Skeletal muscle tissue (tissue), 4 donors: ENCODE measurements around the gene CUL3. TPM values are rescaled to one million over a fixed set of nuclear protein-coding genes. Genes with fewer than 3 reads are reported as not detected.
"Not testable (repeated sequence)": the region's sequence is repeated elsewhere in the genome, so short reads cannot be mapped to it uniquely, and the experiment has no call there.

ENCODE experiments used
- H3K27ac ChIP-seq: one replicate; pipeline ENCODE4 v1.7.0; 2013; ENCODE audit warnings: mild to moderate bottlenecking, low read depth, low read length, inconsistent platforms
- H3K27me3 ChIP-seq, 3 donors: one replicate each; pipeline ENCODE4 v1.7.0; 2013; ENCODE audit warnings: low read length in 3 of 3; ENCODE audit not compliant: control insufficient read depth in 3 of 3, insufficient read depth in 3 of 3
- H3K36me3 ChIP-seq, 3 donors: one replicate each; pipeline ENCODE4 v1.7.0; 2013; ENCODE audit warnings: low read length in 3 of 3; ENCODE audit not compliant: control insufficient read depth in 3 of 3, insufficient read depth in 3 of 3
- H3K4me1 ChIP-seq, 3 donors: one replicate each; pipeline ENCODE4 v1.7.0; 2013; ENCODE audit warnings: low read length in 3 of 3, mild to moderate bottlenecking in 3 of 3; ENCODE audit not compliant: control insufficient read depth in 3 of 3, insufficient read depth in 3 of 3
- H3K4me3 ChIP-seq, 3 donors: one replicate each; pipeline ENCODE4 v1.7.0; 2013; ENCODE audit warnings: low read length in 3 of 3
- H3K9ac ChIP-seq, 3 donors: one replicate each; pipeline ENCODE4 v1.7.0; 2013; ENCODE audit warnings: low read length in 3 of 3, mild to moderate bottlenecking in 3 of 3, moderate library complexity in 2 of 3, low read depth in 1 of 3
- H3K9me3 ChIP-seq, 3 donors: one replicate each; pipeline ENCODE4 v1.7.0; 2013; ENCODE audit warnings: low read length in 3 of 3; ENCODE audit not compliant: control insufficient read depth in 3 of 3
- total RNA-seq: library from RNA; depleted of rRNA; stranded (reverse); fragments of >200 nt; gene quantifications from one replicate; pipeline ENCODE4 v1.2.3, GENCODE V29; 2014
- donor health status: Osteomylitis.

The CUL3 gene
- total RNA-seq, 1 donor from 2014 or later, result 82.5 TPM

DNA sequence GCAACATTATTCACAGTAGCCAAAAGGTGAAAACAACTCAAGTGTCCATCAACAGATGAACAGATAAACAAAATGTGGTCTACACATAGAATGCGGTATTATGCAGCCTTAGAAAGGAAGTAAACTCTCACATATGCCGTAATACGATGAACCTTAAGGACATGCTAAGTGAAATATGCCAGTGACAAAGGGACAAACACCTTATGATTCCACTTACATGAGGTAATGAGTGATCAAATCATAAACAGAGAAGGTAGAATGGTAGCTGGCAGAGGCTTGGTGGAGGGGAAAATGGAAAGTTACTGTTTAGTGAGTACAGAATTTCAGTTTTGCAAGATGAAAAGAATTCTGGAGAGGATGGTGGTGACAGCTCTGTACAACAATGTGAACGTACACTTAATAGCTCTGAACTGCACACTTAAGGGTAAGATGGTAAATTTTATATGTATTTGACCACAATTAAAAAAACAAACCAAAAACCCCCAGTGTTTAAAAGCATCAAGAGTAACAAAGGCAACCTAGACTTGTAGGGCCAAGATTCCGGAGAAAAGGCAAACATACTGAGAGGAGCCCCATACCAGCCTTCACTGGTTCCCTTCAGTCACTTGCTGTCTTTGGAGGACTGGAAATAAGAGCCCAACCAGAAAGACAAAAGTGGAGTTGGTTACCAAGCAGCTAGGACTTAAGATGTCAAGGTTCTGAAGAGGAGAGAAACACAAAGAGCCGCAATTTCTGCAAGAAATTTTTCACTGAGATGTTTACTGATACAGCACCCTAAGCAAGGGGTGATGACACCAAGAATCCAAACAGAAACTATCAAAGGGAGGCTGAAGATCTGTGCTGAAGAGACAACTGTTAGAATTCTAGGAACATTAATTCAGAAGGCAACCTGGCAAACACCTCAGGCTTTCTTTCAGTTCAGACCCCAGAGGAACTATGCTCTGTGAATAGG, 61.3 kb downstream of the CUL3 start:
- H3K27me3 ChIP-seq, result no peaks in the 10 kb centered on the region
- peaks cover 11 to 26% (median 15%) of the 10 kb centered on the region in 3 donors for H3K4me1 ChIP-seq
- H3K27ac ChIP-seq, result no peak overlapping the region
- H3K9me3 ChIP-seq, result no peaks in the 10 kb centered on the region
- no peak overlapping the region for H3K9ac ChIP-seq
- peak overlapping the region in 1 of 3 donors; percentile 3 for H3K4me3 ChIP-seq
- no peaks in the 10 kb centered on the region for H3K36me3 ChIP-seq

DNA sequence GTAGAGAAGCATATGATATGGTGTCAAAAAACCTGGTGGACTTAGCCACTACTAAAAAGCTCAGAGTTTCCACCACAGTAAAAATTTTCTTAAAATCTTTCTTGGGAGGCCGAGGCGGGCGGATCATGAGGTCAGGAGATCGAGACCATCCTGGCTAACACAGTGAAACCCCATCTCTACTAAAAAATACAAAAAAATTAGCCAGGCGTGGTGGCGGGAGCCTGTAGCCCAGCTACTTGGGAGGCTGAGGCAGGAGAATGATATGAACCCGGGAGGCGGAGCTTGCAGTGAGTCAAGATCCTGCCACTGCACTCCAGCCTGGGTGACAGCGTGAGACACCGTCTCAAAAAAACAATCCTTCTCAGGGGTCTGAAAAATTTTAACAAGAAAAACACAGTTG, 62.7 kb downstream of the CUL3 start:
- not testable (repeated sequence) for H3K27me3 ChIP-seq, H3K4me3 ChIP-seq, H3K9ac ChIP-seq, H3K27ac ChIP-seq, H3K9me3 ChIP-seq, H3K36me3 ChIP-seq
- peaks cover 11 to 24% (median 15%) of the 10 kb centered on the region in 3 donors for H3K4me1 ChIP-seq

DNA sequence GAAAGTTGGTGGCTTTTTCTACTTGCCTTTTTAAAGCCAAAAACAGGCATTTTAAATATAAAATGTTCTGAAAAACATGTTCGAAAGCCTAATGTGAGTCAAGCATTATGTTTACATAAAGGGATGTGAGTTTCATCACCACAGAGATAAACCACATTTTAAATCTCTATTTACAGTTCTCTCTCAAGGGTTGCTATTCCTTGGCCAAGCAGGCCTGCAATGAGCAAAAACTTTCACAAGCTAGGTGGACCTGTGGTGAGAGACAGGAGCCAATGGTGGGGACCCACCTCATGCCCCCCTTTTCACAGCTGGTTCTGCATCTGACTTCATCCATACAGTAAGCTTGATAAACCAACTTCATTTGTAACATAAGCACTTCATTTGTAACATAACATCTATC, 65.1 kb downstream of the CUL3 start:
- no peaks in the 10 kb centered on the region for H3K36me3 ChIP-seq
- H3K27ac ChIP-seq, result no peak overlapping the region
- no peaks in the 10 kb centered on the region for H3K9me3 ChIP-seq
- no peak overlapping the region for H3K4me3 ChIP-seq
- no peak overlapping the region for H3K9ac ChIP-seq
- no peaks in the 10 kb centered on the region for H3K27me3 ChIP-seq
- H3K4me1 ChIP-seq, result peaks cover 8 to 24% (median 12%) of the 10 kb centered on the region in 3 donors

GRCh38 chr2:224518806-224519580, 66.2 kb downstream of the CUL3 start:
- no peak overlapping the region for H3K27ac ChIP-seq
- H3K4me1 ChIP-seq, result peaks cover 8 to 19% (median 11%) of the 10 kb centered on the region in 3 donors
- H3K36me3 ChIP-seq, result no peaks in the 10 kb centered on the region
- no peak overlapping the region for H3K4me3 ChIP-seq
- H3K27me3 ChIP-seq, result no peaks in the 10 kb centered on the region
- no peaks in the 10 kb centered on the region for H3K9me3 ChIP-seq
- H3K9ac ChIP-seq, result no peak overlapping the region

DNA sequence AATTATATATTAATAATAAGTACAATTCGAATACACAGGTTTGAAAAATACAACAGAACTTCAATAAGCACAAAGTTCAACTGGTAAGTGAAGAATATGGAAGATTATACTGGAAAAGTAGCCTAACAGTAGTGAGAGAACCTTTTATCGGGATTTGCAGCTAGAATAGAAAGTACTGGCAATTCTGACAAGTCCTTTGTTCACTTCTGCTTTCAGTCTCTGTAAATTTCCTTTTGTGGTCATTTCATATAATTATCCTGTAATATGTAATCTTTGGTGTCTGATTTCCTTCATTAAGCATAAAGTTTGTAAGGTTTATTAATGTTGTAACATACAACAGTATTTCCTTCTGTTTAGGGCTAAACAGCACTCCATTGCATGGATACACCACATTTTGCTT, 67.2 kb downstream of the CUL3 start:
- Histone ChIP-seq H3K9ac (no peak overlapping the region), H3K9me3 (no peaks in the 10 kb centered on the region), H3K27ac (no peak overlapping the region), H3K4me3 (no peak overlapping the region), H3K27me3 (no peaks in the 10 kb centered on the region), H3K36me3 (no peaks in the 10 kb centered on the region), H3K4me1 (peaks cover 5 to 12% (median 8%) of the 10 kb centered on the region in 3 donors)

DNA sequence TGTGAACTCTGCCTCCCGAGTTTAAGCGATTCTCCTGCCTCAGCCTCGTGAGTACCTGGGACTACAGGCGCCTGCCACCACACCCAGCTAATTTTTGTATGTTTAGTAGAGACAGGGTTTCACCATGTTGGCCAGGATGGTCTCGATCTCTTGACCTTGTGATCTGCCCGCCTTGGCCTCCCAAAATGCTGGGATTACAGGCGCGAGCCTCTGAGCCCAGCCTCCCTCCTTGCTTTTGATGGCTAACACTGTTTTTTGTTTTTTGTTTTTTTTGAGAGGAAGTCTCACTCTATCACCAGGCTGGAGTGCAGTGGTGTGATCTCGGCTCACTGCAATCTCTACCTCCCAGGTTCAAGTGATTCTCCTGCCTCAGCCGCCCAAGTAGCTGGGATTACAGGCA, 68.8 kb downstream of the CUL3 start:
- H3K4me3 ChIP-seq, H3K9ac ChIP-seq, H3K9me3 ChIP-seq, H3K27me3 ChIP-seq, H3K36me3 ChIP-seq, H3K27ac ChIP-seq: not testable (repeated sequence)
- H3K4me1 ChIP-seq, result peaks cover 5 to 12% (median 8%) of the 10 kb centered on the region in 3 donors

GRCh38 chr2:224513991-224514390, 71.2 kb downstream of the CUL3 start:
- Histone ChIP-seq H3K4me1 (peaks cover 2 to 4% (median 3%) of the 10 kb centered on the region in 3 donors), H3K9ac (no peak overlapping the region), H3K27ac (no peak overlapping the region), H3K9me3 (no peaks in the 10 kb centered on the region), H3K27me3 (no peaks in the 10 kb centered on the region), H3K4me3 (no peak overlapping the region), H3K36me3 (no peaks in the 10 kb centered on the region)

GRCh38 chr2:224507789-224508188, 77.4 kb downstream of the CUL3 start:
- H3K36me3 ChIP-seq, result peaks cover 4 to 22% (median 19%) of the 10 kb centered on the region in 3 donors
- no peaks in the 10 kb centered on the region for H3K9me3 ChIP-seq
- no peak overlapping the region for H3K9ac ChIP-seq
- H3K4me1 ChIP-seq, result no peaks in the 10 kb centered on the region
- H3K4me3 ChIP-seq, result no peak overlapping the region
- H3K27me3 ChIP-seq, result no peaks in the 10 kb centered on the region
- H3K27ac ChIP-seq, result no peak overlapping the region

DNA sequence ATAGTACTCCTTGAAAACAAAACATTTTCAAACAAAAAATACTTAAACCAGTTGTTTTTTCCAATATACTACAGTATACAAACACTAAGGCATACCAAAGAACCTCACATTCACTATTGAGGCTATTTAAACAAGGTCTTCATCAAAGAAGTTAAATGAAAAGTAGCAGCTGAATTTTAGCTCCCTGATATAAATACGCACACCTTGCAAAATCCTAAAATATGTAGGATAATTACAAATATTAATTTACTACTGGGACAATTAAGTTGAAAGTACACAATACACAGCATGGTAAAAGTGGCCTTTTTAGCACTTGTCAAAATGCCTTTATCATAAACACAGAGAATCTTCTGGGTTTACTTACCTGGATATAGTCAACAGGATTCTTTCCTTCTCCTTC, 78.7 kb downstream of the CUL3 start:
- H3K27ac ChIP-seq, result no peak overlapping the region
- peaks cover 6 to 29% (median 27%) of the 10 kb centered on the region in 3 donors for H3K36me3 ChIP-seq
- H3K4me1 ChIP-seq, result no peaks in the 10 kb centered on the region
- no peaks in the 10 kb centered on the region for H3K9me3 ChIP-seq
- no peak overlapping the region for H3K9ac ChIP-seq
- no peak overlapping the region for H3K4me3 ChIP-seq
- no peaks in the 10 kb centered on the region for H3K27me3 ChIP-seq

DNA sequence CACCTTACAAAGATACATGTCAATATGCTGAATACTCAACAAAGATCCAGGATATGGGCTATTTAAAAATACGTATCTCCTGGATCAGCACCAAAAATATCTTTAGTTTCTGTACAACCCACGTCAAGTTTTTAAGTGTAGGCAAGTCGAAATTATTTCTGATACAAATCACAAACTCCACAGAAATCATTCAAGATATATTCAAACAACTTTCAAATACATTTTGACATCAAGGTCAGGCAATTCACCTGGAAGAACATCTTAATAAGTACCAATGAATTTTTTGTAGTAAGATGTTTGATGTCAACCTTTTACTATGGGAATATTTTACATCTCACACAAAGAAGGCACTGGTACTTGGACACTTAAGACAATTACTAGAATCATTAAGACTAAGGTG, 86.2 kb downstream of the CUL3 start:
- Histone ChIP-seq H3K4me1 (no peaks in the 10 kb centered on the region), H3K27ac (no peak overlapping the region), H3K9ac (no peak overlapping the region), H3K27me3 (no peaks in the 10 kb centered on the region), H3K4me3 (no peak overlapping the region), H3K9me3 (no peaks in the 10 kb centered on the region), H3K36me3 (peaks cover 16 to 55% (median 54%) of the 10 kb centered on the region in 3 donors)
